Stimulated activated CD8-positive, alpha-beta memory T cell treated with anti-CD3 and anti-CD28 coated beads, Interleukin-15, amount 100 ng/mL, for 1 hour (primary cell): ENCODE measurements around the gene CADPS2.
"Not testable (repeated sequence)": the region's sequence is repeated elsewhere in the genome, so short reads cannot be mapped to it uniquely, and the experiment has no call there.

Experiments
- DNase-seq: peaks from one replicate; pipeline ENCODE4 v3.0.0-alpha.2; 2020; ENCODE audit warnings: low read depth

Gene CADPS2

GRCh38 chr7:122284608-122285007 is 601.7 kb downstream of the CADPS2 start:
- not testable (repeated sequence) for DNase-seq

DNA sequence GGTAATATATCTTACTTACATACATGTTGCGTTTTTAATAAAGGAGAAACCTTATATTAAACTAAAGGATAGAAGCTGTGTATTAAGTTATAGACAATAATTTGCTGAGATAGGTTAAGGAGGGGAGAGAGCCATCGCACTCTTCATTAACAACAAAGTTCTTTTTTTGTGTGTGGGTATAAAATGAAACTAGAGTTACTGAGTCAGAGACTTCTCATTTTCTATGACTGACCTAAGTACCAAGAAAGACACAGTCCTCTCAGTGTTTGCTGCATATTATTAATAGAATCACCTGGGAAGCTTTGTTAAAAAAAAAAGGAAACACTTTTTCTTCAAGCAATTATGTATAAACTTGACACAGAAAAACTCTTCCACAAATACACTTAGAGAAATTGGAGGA is 613.1 kb downstream of the CADPS2 start:
- DNase-seq = no peak

DNA sequence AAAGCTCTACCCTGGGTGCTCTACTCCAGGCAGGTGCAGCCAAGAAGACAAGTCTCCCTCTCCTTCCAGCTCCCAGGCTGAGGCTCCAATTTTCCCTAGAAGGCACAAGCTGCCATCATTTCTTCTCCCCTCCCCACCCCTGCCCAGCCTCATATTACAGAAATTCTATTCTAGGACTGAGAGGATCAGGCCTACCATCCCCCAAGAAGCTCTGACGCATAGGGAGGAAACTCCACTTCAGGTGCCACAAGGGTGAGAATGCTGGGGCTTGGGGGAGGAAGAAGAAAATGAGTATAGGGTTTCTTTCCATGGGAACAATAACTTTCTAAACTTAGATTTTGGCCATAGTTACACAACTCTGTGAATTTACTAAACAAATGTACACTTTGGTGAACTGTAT is 617.0 kb downstream of the CADPS2 start:
- no peak for DNase-seq
